ENCODE results near the gene NLRP6.
"Not testable (repeated sequence)": the region's sequence is repeated elsewhere in the genome, so short reads cannot be mapped to it uniquely, and the experiment has no call there.

Gene NLRP6

GRCh38 chr11:282630-283360 is 4.6 kb downstream of the NLRP6 start:
- no peak for DNase-seq (ENCODE audit: low read depth)
- TF ChIP-seq, protein P1, sequence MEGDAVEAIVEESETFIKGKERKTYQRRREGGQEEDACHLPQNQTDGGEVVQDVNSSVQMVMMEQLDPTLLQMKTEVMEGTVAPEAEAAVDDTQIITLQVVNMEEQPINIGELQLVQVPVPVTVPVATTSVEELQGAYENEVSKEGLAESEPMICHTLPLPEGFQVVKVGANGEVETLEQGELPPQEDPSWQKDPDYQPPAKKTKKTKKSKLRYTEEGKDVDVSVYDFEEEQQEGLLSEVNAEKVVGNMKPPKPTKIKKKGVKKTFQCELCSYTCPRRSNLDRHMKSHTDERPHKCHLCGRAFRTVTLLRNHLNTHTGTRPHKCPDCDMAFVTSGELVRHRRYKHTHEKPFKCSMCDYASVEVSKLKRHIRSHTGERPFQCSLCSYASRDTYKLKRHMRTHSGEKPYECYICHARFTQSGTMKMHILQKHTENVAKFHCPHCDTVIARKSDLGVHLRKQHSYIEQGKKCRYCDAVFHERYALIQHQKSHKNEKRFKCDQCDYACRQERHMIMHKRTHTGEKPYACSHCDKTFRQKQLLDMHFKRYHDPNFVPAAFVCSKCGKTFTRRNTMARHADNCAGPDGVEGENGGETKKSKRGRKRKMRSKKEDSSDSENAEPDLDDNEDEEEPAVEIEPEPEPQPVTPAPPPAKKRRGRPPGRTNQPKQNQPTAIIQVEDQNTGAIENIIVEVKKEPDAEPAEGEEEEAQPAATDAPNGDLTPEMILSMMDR (conservative IDR thresholded peaks at IDR 0.05; ENCODE audit: control insufficient read depth, insufficient read depth, low read depth, low read length): no peak
- no peak overlapping the region for H3K4me3 ChIP-seq (ENCODE audit: control insufficient read depth, low read depth, low read length)

DNA sequence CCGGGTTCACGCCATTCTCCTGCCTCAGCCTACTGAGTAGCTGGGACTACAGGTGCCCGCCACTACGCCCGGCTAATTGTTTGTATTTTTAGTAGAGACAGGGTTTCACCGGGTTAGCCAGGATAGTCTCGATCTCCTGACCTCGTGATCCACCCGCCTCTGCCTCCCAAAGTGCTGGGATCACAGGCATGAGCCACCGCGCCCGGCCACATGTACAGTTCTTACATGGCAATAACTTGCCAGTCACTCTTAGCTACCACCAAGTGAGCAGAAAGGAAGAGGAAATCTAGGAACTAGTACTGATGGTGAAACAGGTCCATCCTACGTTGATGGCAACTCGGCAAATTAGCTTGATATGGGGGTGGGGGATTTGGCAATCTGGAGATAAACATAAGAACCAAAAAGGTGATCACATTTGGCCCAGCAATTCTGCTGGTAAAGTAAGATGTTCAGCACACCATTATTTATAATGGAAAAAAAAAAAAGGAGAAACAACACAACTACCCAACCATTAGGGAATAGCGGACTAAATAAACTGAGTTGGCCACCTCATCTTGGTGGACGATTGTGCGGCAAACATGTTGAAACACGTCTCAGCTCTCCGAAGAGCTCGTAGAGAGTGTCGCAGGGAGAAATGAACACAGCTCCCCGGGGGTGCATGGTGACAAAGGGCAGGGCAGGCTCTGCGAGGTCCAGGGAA is 5.3 kb downstream of the NLRP6 start:
- DNase-seq (ENCODE audit: low read depth): no peak
- TF ChIP-seq, protein P1 (conservative IDR thresholded peaks at IDR 0.05; ENCODE audit: control insufficient read depth, insufficient read depth, low read depth, low read length): no peak
- H3K4me3 ChIP-seq (ENCODE audit: control insufficient read depth, low read depth, low read length): no peak overlapping the region

GRCh38 chr11:284105-285020 is 6.2 kb downstream of the NLRP6 start:
- TF ChIP-seq, protein P1 (conservative IDR thresholded peaks at IDR 0.05; ENCODE audit: control insufficient read depth, insufficient read depth, low read depth, low read length): no peak
- no peak overlapping the region for H3K4me3 ChIP-seq (ENCODE audit: control insufficient read depth, low read depth, low read length)
- no peak for DNase-seq (ENCODE audit: low read depth)

- DNase-seq (ENCODE audit: low read depth): no peak
- no peak overlapping the region for H3K4me3 ChIP-seq (ENCODE audit: control insufficient read depth, low read depth, low read length)
- TF ChIP-seq, protein P1 (conservative IDR thresholded peaks at IDR 0.05; ENCODE audit: control insufficient read depth, insufficient read depth, low read depth, low read length): no peak
Observed at GRCh38 chr11:285021-285893, 7.0 kb downstream of the NLRP6 start.

- no peak for DNase-seq (ENCODE audit: low read depth)
- H3K4me3 ChIP-seq (ENCODE audit: control insufficient read depth, low read depth, low read length): no peak overlapping the region
- TF ChIP-seq, protein P1 (conservative IDR thresholded peaks at IDR 0.05; ENCODE audit: control insufficient read depth, insufficient read depth, low read depth, low read length): no peak
Observed at GRCh38 chr11:285894-286220, 7.7 kb downstream of the NLRP6 start.

DNA sequence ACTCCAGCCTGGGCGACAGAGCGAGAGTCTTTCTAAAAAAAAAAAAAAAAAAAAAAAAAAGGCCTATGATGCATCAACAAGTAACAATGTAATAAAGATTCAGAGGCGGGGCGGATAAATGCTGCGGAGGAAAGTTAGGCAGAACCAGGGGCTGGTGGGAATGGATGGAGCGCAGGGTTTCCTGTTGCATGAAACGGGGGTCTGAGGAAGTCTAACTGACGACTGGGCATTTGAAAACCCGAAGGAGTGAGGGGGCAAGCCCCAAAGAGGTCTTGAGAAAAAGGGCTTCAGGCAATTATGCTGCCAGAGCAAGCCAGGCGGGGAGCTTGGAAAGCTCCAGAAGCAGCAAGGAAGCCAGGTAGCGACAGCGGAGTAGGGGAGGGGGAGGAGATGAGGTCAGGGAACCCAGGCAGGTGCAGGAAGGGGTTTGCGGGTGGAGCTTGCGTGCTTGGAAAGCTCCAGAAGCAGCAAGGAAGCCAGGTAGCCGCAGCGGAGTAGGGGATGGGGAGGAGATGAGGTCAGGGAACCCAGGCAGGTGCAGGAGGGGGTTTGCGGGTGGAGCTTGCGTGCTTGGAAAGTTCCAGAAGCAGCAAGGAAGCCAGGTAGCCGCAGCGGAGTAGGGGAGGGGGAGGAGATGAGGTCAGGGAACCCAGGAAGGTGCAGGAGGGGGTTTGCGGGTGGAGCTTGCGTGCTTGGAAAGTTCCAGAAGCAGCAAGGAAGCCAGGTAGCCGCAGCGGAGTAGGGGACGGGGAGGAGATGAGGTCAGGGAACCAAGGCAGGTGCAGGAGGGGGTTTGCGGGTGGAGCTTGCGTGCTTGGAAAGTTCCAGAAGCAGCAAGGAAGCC is 9.0 kb downstream of the NLRP6 start:
- not testable (repeated sequence) for H3K4me3 ChIP-seq (ENCODE audit: control insufficient read depth, low read depth, low read length); DNase-seq (ENCODE audit: low read depth)
